ENCODE results near the gene ELK1. TPM values are rescaled to one million over a fixed set of nuclear protein-coding genes. Genes with fewer than 3 reads are reported as not detected.

Gene ELK1
- total RNA-seq, result 10 to 100 TPM; 14.8 to 23.9 (median 19.7) TPM
- long read RNA-seq, partial matches to known transcripts, result 1 of 2 reads
- long read RNA-seq, other reads (novel, unspliced or antisense), result 1 of 2 reads

GRCh38 chrX:47650164-47651042 lies at the start of gene ELK1:
Gene ELK1, minus strand, starts transcription at chrX:47650563. Its CDS starts 9,122 bp downstream, at chrX:47641441.
- Histone ChIP-seq H3K36me3 (no peaks in the 10 kb centered on the region), H3K4me1 (peaks cover 0 to 4% (median 0%) of the 10 kb centered on the region in 4 donors), H3K4me3 (peak within 1 kb of the TSS; percentile 24 to 58 (median 50)), H3K9me3 (no peaks in the 10 kb centered on the region), H3K27me3 (no peaks in the 10 kb centered on the region), H3K27ac (peak within 1 kb of the TSS; percentile 31 to 78 (median 65))
- TF ChIP-seq CTCF (IDR thresholded peaks at IDR 0.05) (peak in 1 of 4 donors; percentile 16), POLR2A (IDR thresholded peaks at IDR 0.05) (peak; percentile 70)
- ATAC-seq (peak; percentile 83 to 94 (median 90)), DNase-seq (peak; percentile 93 to 97 (median 96))
- 26% methylated on average over 20 of the region's 65 CpGs for WGBS (ENCODE audit: insufficient coverage, low coverage, low lambda C conversion rate, missing lambda C conversion rate)
- intact Hi-C loops (cut with DNase I), result no loop called here

- Histone ChIP-seq H3K9me3 (no peaks in the 10 kb centered on the region), H3K4me1 (no peaks in the 10 kb centered on the region), H3K27ac (no peak overlapping the region), H3K4me3 (no peak overlapping the region), H3K36me3 (no peaks in the 10 kb centered on the region), H3K27me3 (no peaks in the 10 kb centered on the region)
- intact Hi-C loops (cut with DNase I), result no loop called here
- DNase-seq (no peak), ATAC-seq (no peak)
- no peak for TF ChIP-seq POLR2A (IDR thresholded peaks at IDR 0.05)
- TF ChIP-seq CTCF (IDR thresholded peaks at IDR 0.05), result no peak
- 17% methylated on average over 1 of the region's 1 CpG for WGBS (ENCODE audit: insufficient coverage, low coverage, low lambda C conversion rate, missing lambda C conversion rate)
These were observed 46.8 kb upstream of the ELK1 start for GRCh38 chrX:47697181-47697580.

GRCh38 chrX:47690175-47690574 lies 39.8 kb upstream of the ELK1 start:
- TF ChIP-seq CTCF (IDR thresholded peaks at IDR 0.05) (no peak), POLR2A (IDR thresholded peaks at IDR 0.05) (no peak)
- Histone ChIP-seq H3K36me3 (no peaks in the 10 kb centered on the region), H3K27ac (no peak overlapping the region), H3K9me3 (no peaks in the 10 kb centered on the region), H3K27me3 (no peaks in the 10 kb centered on the region), H3K4me3 (no peak overlapping the region), H3K4me1 (no peaks in the 10 kb centered on the region)
- intact Hi-C loops (cut with DNase I), result no loop called here
- no CpG with 5 or more reads among the region's 2 CpGs for WGBS (ENCODE audit: insufficient coverage, low coverage, low lambda C conversion rate, missing lambda C conversion rate)
- ATAC-seq (peak in 2 of 4 donors; percentile 39 to 42), DNase-seq (peak in 1 of 3 donors; percentile 17)

GRCh38 chrX:47687263-47687662 lies 36.9 kb upstream of the ELK1 start:
- TF ChIP-seq POLR2A (IDR thresholded peaks at IDR 0.05) (no peak), CTCF (IDR thresholded peaks at IDR 0.05) (no peak)
- DNase-seq (no peak), ATAC-seq (no peak)
- Histone ChIP-seq H3K9me3 (no peaks in the 10 kb centered on the region), H3K27ac (no peak overlapping the region), H3K4me3 (no peak overlapping the region), H3K36me3 (no peaks in the 10 kb centered on the region), H3K27me3 (no peaks in the 10 kb centered on the region), H3K4me1 (no peaks in the 10 kb centered on the region)
- 92% methylated on average over 2 of the region's 6 CpGs for WGBS (ENCODE audit: insufficient coverage, low coverage, low lambda C conversion rate, missing lambda C conversion rate)
- intact Hi-C loops (cut with DNase I), result no loop called here

All from right lobe of liver (tissue), 6 donors.